Liver (tissue), 9 donors: Measurements from ENCODE around the gene ZPLD1. TPM values are rescaled to one million over a fixed set of nuclear protein-coding genes. Genes with fewer than 3 reads are reported as not detected.

ENCODE experiments used
- DNase-seq: peaks from one replicate; pipeline ENCODE4 v3.0.0-alpha.2; 2017; ENCODE audit warnings: low spot score
- H3K27ac ChIP-seq, 2 donors: one replicate each; pipeline ENCODE4 v1.7.0; 2013; ENCODE audit warnings: inconsistent platforms in 2 of 2, low read length in 2 of 2, control low read depth in 1 of 2, low read depth in 1 of 2, mild to moderate bottlenecking in 1 of 2
- H3K27me3 ChIP-seq, 4 donors: one replicate each; pipeline versions ENCODE4 v1.6.1 to v1.7.0; 2013; ENCODE audit warnings: low read length in 3 of 4, inconsistent platforms in 1 of 4, mild to moderate bottlenecking in 1 of 4, moderate library complexity in 1 of 4; ENCODE audit not compliant: control insufficient read depth in 4 of 4, insufficient read depth in 4 of 4
- H3K36me3 ChIP-seq, 4 donors: one replicate each; pipeline versions ENCODE4 v1.6.1 to v1.7.0; 2013; ENCODE audit warnings: low read length in 3 of 4, mild to moderate bottlenecking in 3 of 4, low read depth in 1 of 4, moderate library complexity in 1 of 4; ENCODE audit not compliant: control insufficient read depth in 4 of 4, insufficient read depth in 3 of 4
- H3K4me1 ChIP-seq, 4 donors: one replicate each; pipeline versions ENCODE4 v1.6.1 to v1.7.0; 2013; ENCODE audit warnings: low read length in 3 of 4, mild to moderate bottlenecking in 3 of 4, moderate library complexity in 1 of 4; ENCODE audit not compliant: control insufficient read depth in 4 of 4, insufficient read depth in 4 of 4
- H3K4me3 ChIP-seq, 3 donors: one replicate each; pipeline versions ENCODE4 v1.6.1 to v1.7.0; 2013; ENCODE audit warnings: low read length in 3 of 3, control low read depth in 1 of 3, low read depth in 1 of 3, mild to moderate bottlenecking in 1 of 3
- H3K9ac ChIP-seq, 2 donors: one replicate each; pipeline ENCODE4 v1.7.0; 2013; ENCODE audit warnings: low read length in 2 of 2, mild to moderate bottlenecking in 2 of 2, moderate library complexity in 2 of 2, control low read depth in 1 of 2, low read depth in 1 of 2
- H3K9me3 ChIP-seq, 4 donors: one replicate each; pipeline versions ENCODE4 v1.6.1 to v1.7.0; 2013; ENCODE audit warnings: low read length in 3 of 4; ENCODE audit not compliant: control insufficient read depth in 4 of 4
- EGR1 ChIP-seq, 2 donors: IDR thresholded peaks; 2 replicates each; pipeline ENCODE4 v1.6.1; 2016 to 2018; ENCODE audit warnings: antibody characterized with exemption in 2 of 2, low read depth in 2 of 2
- FOXA1 ChIP-seq: IDR thresholded peaks from 2 replicates; pipeline ENCODE4 v1.6.1; 2016; ENCODE audit warnings: antibody characterized with exemption
- FOXA2 ChIP-seq: IDR thresholded peaks from 2 replicates; pipeline ENCODE4 v1.6.1; 2016; ENCODE audit warnings: antibody characterized with exemption
- GABPA ChIP-seq, 2 donors: IDR thresholded peaks in 1 of 2; conservative IDR thresholded peaks in 1 of 2; 2 replicates each; pipeline ENCODE4 v1.6.1; 2016; ENCODE audit warnings: antibody characterized with exemption in 2 of 2, mild to moderate bottlenecking in 1 of 2, moderate library complexity in 1 of 2
- HNF4A ChIP-seq, 2 donors: conservative IDR thresholded peaks; 2 replicates each; pipeline ENCODE4 v1.6.1; 2016; ENCODE audit warnings: antibody characterized with exemption in 2 of 2, mild to moderate bottlenecking in 2 of 2
- HNF4G ChIP-seq: IDR thresholded peaks from 2 replicates; pipeline ENCODE4 v1.6.1; 2016; ENCODE audit warnings: antibody characterized with exemption
- JUND ChIP-seq, 2 donors: IDR thresholded peaks; 2 replicates each; pipeline ENCODE4 v1.6.1; 2016; ENCODE audit warnings: antibody characterized with exemption in 2 of 2
- NR2F2 ChIP-seq: IDR thresholded peaks from 2 replicates; pipeline ENCODE4 v1.6.1; 2016; ENCODE audit warnings: antibody characterized with exemption
- RAD21 ChIP-seq, 2 donors: IDR thresholded peaks; 2 replicates each; pipeline ENCODE4 v1.6.1; 2016; ENCODE audit warnings: antibody characterized with exemption in 2 of 2, mild to moderate bottlenecking in 2 of 2
- RXRA ChIP-seq, 2 donors: IDR thresholded peaks; 2 replicates each; pipeline ENCODE4 v1.6.1; 2017 to 2018; ENCODE audit warnings: antibody characterized with exemption in 2 of 2, mild to moderate bottlenecking in 1 of 2
- SP1 ChIP-seq: IDR thresholded peaks from 2 replicates; pipeline ENCODE4 v1.6.1; 2018; ENCODE audit warnings: antibody characterized with exemption, mild to moderate bottlenecking
- TAF1 ChIP-seq: conservative IDR thresholded peaks from 2 replicates; pipeline ENCODE4 v1.6.1; 2016; ENCODE audit warnings: antibody characterized with exemption, mild to moderate bottlenecking
- YY1 ChIP-seq: IDR thresholded peaks from 2 replicates; pipeline ENCODE4 v1.6.1; 2016; ENCODE audit warnings: antibody characterized with exemption, mild to moderate bottlenecking
- WGBS: extraction: QIAGEN DNeasy Blood & Tissue Kit; methylation state at CpG from one replicate; pipeline ENCODE4 v1.1.7; 2013; 5-methylcytosine and 5-hydroxymethylcytosine counted together
- polyA plus RNA-seq, 2 donors: library from polyadenylated mRNA; stranded (reverse) in 1 of 2; unstranded in 1 of 2; fragments of 200-250 nt in 1 of 2; fragments of >200 nt in 1 of 2; fragmentation: Nextera tagmentation in 1 of 2; extraction: Ambion mirVana in 1 of 2; gene quantifications; one replicate each; pipeline versions ENCODE4 v1.2.1 to v1.2.3, GENCODE V29; 2013 to 2015
- total RNA-seq, 2 donors: library from RNA; depleted of rRNA; stranded (reverse); fragments of >200 nt; gene quantifications; one replicate each; pipeline ENCODE4 v1.2.3, GENCODE V29; 2014
- TF ChIP-seq, protein P1 (sequence below): IDR thresholded peaks from 2 replicates; pipeline ENCODE4 v1.6.1; 2016; ENCODE audit warnings: antibody characterized with exemption
- TF ChIP-seq, protein P2 (sequence below): IDR thresholded peaks from 2 replicates; pipeline ENCODE4 v1.6.1; 2016; ENCODE audit warnings: antibody characterized with exemption
- TF ChIP-seq, protein P3 (sequence below): IDR thresholded peaks from 2 replicates; pipeline ENCODE4 v1.6.1; 2016; ENCODE audit warnings: antibody characterized with exemption
- TF ChIP-seq, protein P4 (sequence below): fragments of 150-350 bp; IDR thresholded peaks from 2 replicates; pipeline ENCODE4 v1.5.1; 2017; ENCODE audit warnings: improper control_type of control experiment, low read depth, low read length; ENCODE audit not compliant: missing input control
- donor health status: healthy.
- donor health status: healthy.
- donor health status: healthy.
- donor health status: healthy.
- donor health status: healthy.

ZPLD1 gene
- total and polyA plus RNA-seq, 4 donors: 0.03 to 0.23 (median 0.07) TPM

DNA sequence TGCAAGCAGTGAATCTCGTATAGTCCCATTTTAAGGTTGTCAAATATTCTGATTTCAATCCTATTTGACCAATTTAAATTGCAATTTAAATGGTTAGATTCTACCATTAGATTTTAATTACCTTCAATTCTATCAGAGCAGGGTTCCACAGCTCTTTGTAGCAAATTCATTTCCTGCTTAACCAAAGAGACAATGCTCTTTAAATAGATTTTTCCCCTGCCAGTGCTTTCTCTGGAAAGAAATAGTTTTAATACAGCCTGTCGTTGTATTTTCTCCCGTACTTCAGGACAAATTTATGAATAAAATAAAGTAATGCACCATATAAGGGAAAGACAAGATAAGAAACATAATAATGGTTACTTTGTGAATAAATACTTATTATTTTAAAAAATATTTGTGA is 62.8 kb downstream of the ZPLD1 start:
- no peak overlapping the region for H3K27ac ChIP-seq
- no peaks in the 10 kb centered on the region for H3K27me3 ChIP-seq
- H3K9me3 ChIP-seq: no peaks in the 10 kb centered on the region
- no peak for TF ChIP-seq HNF4A (conservative IDR thresholded peaks at IDR 0.05)
- TF ChIP-seq SP1: no peak
- no peak for TF ChIP-seq JUND (IDR thresholded peaks at IDR 0.05)
- TF ChIP-seq RAD21 (IDR thresholded peaks at IDR 0.05): no peak
- no peak for TF ChIP-seq GABPA (IDR thresholded peaks at IDR 0.05 in 1 of 2, conservative IDR thresholded peaks at IDR 0.05 in 1 of 2)
- no peak for TF ChIP-seq RXRA (IDR thresholded peaks at IDR 0.05)
- TF ChIP-seq TAF1: no peak
- no peak for TF ChIP-seq FOXA1
- TF ChIP-seq FOXA2: no peak
- TF ChIP-seq, protein P1, sequence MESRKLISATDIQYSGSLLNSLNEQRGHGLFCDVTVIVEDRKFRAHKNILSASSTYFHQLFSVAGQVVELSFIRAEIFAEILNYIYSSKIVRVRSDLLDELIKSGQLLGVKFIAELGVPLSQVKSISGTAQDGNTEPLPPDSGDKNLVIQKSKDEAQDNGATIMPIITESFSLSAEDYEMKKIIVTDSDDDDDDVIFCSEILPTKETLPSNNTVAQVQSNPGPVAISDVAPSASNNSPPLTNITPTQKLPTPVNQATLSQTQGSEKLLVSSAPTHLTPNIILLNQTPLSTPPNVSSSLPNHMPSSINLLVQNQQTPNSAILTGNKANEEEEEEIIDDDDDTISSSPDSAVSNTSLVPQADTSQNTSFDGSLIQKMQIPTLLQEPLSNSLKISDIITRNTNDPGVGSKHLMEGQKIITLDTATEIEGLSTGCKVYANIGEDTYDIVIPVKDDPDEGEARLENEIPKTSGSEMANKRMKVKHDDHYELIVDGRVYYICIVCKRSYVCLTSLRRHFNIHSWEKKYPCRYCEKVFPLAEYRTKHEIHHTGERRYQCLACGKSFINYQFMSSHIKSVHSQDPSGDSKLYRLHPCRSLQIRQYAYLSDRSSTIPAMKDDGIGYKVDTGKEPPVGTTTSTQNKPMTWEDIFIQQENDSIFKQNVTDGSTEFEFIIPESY: no peak
- no peak for TF ChIP-seq NR2F2
- no peak for TF ChIP-seq EGR1 (IDR thresholded peaks at IDR 0.05; ENCODE audit: low read depth in 2 of 2)
- TF ChIP-seq, protein P2, sequence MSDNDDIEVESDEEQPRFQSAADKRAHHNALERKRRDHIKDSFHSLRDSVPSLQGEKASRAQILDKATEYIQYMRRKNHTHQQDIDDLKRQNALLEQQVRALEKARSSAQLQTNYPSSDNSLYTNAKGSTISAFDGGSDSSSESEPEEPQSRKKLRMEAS: no peak
- TF ChIP-seq, protein P3, sequence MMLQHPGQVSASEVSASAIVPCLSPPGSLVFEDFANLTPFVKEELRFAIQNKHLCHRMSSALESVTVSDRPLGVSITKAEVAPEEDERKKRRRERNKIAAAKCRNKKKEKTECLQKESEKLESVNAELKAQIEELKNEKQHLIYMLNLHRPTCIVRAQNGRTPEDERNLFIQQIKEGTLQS: no peak
- TF ChIP-seq, protein P4, sequence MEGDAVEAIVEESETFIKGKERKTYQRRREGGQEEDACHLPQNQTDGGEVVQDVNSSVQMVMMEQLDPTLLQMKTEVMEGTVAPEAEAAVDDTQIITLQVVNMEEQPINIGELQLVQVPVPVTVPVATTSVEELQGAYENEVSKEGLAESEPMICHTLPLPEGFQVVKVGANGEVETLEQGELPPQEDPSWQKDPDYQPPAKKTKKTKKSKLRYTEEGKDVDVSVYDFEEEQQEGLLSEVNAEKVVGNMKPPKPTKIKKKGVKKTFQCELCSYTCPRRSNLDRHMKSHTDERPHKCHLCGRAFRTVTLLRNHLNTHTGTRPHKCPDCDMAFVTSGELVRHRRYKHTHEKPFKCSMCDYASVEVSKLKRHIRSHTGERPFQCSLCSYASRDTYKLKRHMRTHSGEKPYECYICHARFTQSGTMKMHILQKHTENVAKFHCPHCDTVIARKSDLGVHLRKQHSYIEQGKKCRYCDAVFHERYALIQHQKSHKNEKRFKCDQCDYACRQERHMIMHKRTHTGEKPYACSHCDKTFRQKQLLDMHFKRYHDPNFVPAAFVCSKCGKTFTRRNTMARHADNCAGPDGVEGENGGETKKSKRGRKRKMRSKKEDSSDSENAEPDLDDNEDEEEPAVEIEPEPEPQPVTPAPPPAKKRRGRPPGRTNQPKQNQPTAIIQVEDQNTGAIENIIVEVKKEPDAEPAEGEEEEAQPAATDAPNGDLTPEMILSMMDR: no peak
- TF ChIP-seq HNF4G: no peak
- no peak for TF ChIP-seq YY1
- no peak overlapping the region for H3K4me3 ChIP-seq
- WGBS: 82% methylated on average over 3 of the region's 3 CpGs
- DNase-seq: no peak
- H3K9ac ChIP-seq: no peak overlapping the region
- H3K4me1 ChIP-seq: no peaks in the 10 kb centered on the region
- H3K36me3 ChIP-seq: no peaks in the 10 kb centered on the region

DNA sequence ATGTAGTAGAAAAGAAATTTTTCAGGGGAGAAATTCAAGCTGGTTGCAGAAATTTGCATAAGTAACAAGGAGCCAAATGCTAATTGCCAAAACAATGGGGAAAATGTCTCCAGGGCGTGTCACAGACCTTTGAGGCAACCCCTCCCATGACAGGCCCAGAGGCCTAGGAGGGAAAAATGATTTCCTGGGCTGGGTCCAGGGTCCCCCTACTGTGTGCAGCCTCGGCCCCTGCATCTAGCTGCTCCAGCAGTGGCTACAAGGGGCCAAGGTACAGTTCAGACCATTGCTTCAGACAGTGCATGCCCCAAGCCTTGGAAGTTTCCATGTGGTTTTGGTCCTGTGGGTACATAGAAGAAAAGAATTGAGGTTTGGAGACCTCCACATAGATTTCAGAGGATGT is 70.7 kb downstream of the ZPLD1 start:
- Histone ChIP-seq H3K27ac (no peak overlapping the region), H3K9me3 (no peaks in the 10 kb centered on the region), H3K4me3 (no peak overlapping the region), H3K36me3 (no peaks in the 10 kb centered on the region), H3K4me1 (no peaks in the 10 kb centered on the region), H3K9ac (no peak overlapping the region), H3K27me3 (no peaks in the 10 kb centered on the region)
- DNase-seq: no peak
- 77% methylated on average over 2 of the region's 2 CpGs for WGBS
- no peak for TF ChIP-seq SP1
- TF ChIP-seq RAD21 (IDR thresholded peaks at IDR 0.05): no peak
- no peak for TF ChIP-seq NR2F2
- TF ChIP-seq, protein P3: no peak
- TF ChIP-seq FOXA1: no peak
- TF ChIP-seq TAF1: no peak
- TF ChIP-seq HNF4A (conservative IDR thresholded peaks at IDR 0.05): no peak
- TF ChIP-seq EGR1 (IDR thresholded peaks at IDR 0.05; ENCODE audit: low read depth in 2 of 2): no peak
- TF ChIP-seq, protein P1: no peak
- no peak for TF ChIP-seq FOXA2
- no peak for TF ChIP-seq YY1
- TF ChIP-seq, protein P2: no peak
- TF ChIP-seq JUND (IDR thresholded peaks at IDR 0.05): no peak
- no peak for TF ChIP-seq HNF4G
- no peak for TF ChIP-seq RXRA (IDR thresholded peaks at IDR 0.05)
- TF ChIP-seq, protein P4: no peak
